Measurements from ENCODE around the gene TAPBP. TPM values are rescaled to one million over a fixed set of nuclear protein-coding genes. Genes with fewer than 3 reads are reported as not detected.

TAPBP gene
- polyA plus RNA-seq, 2 of the 4 experiments (the other 2 are of a cell fraction) = 16.8 to 37.5 TPM

- TF ChIP-seq HMGXB4 (CRISPR knock-in tag; IDR thresholded peaks at IDR 0.05; ENCODE audit: borderline replicate concordance) (no peak), EHMT2 (IDR thresholded peaks at IDR 0.05; ENCODE audit: low read depth) (no peak), TP53 (CRISPR knock-in tag; IDR thresholded peaks at IDR 0.05) (no peak), BHLHE40 (IDR thresholded peaks at IDR 0.05; ENCODE audit: low read depth, low read length) (no peak), CHD2 (IDR thresholded peaks at IDR 0.05; ENCODE audit: low read length, partially characterized antibody) (no peak), KDM1A (IDR thresholded peaks at IDR 0.05; ENCODE audit: low read depth) (no peak), HOXB13 (CRISPR knock-in tag; IDR thresholded peaks at IDR 0.05; ENCODE audit: low read depth) (no peak), JUN (IDR thresholded peaks at IDR 0.05) (peak; percentile 85 to 97), NFE2L2 (conservative IDR thresholded peaks at IDR 0.05; ENCODE audit: low read length) (no peak), ATOH8 (CRISPR knock-in tag; IDR thresholded peaks at IDR 0.05; ENCODE audit: low read depth) (no peak), EP300 (IDR thresholded peaks at IDR 0.05) (no peak), MYC (IDR thresholded peaks at IDR 0.05; ENCODE audit: borderline replicate concordance, low read length) (peak; percentile 84; the same call in 1 of the 2 replicates), E2F6 (IDR thresholded peaks at IDR 0.05; ENCODE audit: borderline replicate concordance, low read depth) (no peak), GATA3 (IDR thresholded peaks at IDR 0.05; ENCODE audit: borderline replicate concordance) (peak; percentile 18; the same call in 1 of the 2 replicates), ZNF302 (CRISPR knock-in tag; IDR thresholded peaks at IDR 0.05) (no peak), FOSB (CRISPR knock-in tag; IDR thresholded peaks at IDR 0.05) (no peak), REST (IDR thresholded peaks at IDR 0.05) (no peak), RARB (CRISPR knock-in tag; IDR thresholded peaks at IDR 0.05) (no peak), CEBPB (IDR thresholded peaks at IDR 0.05) (no peak), NR3C1 (IDR thresholded peaks at IDR 0.05) (no peak), JUNB (IDR thresholded peaks at IDR 0.05) (no peak), CBX8 (IDR thresholded peaks at IDR 0.05) (no peak), USF2 (IDR thresholded peaks at IDR 0.05) (no peak), HOXA7 (CRISPR knock-in tag; IDR thresholded peaks at IDR 0.05) (no peak), HES2 (IDR thresholded peaks at IDR 0.05) (no peak), TFCP2L1 (CRISPR knock-in tag; IDR thresholded peaks at IDR 0.05) (no peak), SMC3 (IDR thresholded peaks at IDR 0.05) (no peak), PBX3 (IDR thresholded peaks at IDR 0.05) (no peak), MAZ (IDR thresholded peaks at IDR 0.05; ENCODE audit: borderline replicate concordance, low read depth, low read length) (no peak), ESRRA (IDR thresholded peaks at IDR 0.05; ENCODE audit: borderline replicate concordance, low read length) (no peak), CBX2 (IDR thresholded peaks at IDR 0.05; ENCODE audit: borderline replicate concordance, low read depth) (no peak)
These were observed 42.2 kb downstream of the TAPBP start, which contains the start of the genes RPS18 and VPS52 (continued) for GRCh38 chr6:33271468-33272274.
